ENCODE data around the gene AGAP6. TPM values are rescaled to one million over a fixed set of nuclear protein-coding genes. Genes with fewer than 3 reads are reported as not detected.
"Not testable (repeated sequence)": the region's sequence is repeated elsewhere in the genome, so short reads cannot be mapped to it uniquely, and the experiment has no call there.

Gene AGAP6
- total and polyA plus RNA-seq, 2 experiments from 2014 or later, result 12.9 to 13.3 TPM

- no peak for TF ChIP-seq CTCF (conservative IDR thresholded peaks at IDR 0.05; ENCODE audit: low read depth in 2 of 2)
- no peak for TF ChIP-seq STAT1 (IDR thresholded peaks at IDR 0.05; ENCODE audit: unreplicated experiment)
- TF ChIP-seq ZNF331 (CRISPR knock-in tag; IDR thresholded peaks at IDR 0.05; ENCODE audit: low read depth), result no peak
- no peak for TF ChIP-seq CREB1 (CRISPR knock-in tag; IDR thresholded peaks at IDR 0.05; ENCODE audit: low read depth)
- TF ChIP-seq ETS1 (IDR thresholded peaks at IDR 0.05), result no peak
These were observed 56.9 kb downstream of the AGAP6 start (continued) for GRCh38 chr10:50044941-50045664.

GRCh38 chr10:50046457-50046856, 58.3 kb downstream of the AGAP6 start:
- H3K9me3 Mint-ChIP-seq; H3K27me3 ChIP-seq (ENCODE audit: insufficient read depth): not testable (repeated sequence)

GRCh38 chr10:50047594-50047993, 59.4 kb downstream of the AGAP6 start:
- not testable (repeated sequence) for ATAC-seq; H3K36me3 ChIP-seq (ENCODE audit: insufficient read depth); H3K27ac Mint-ChIP-seq; H3K4me2 ChIP-seq; H3K4me1 ChIP-seq (ENCODE audit: insufficient read depth); H3K9me3 Mint-ChIP-seq; H3K36me3 Mint-ChIP-seq (ENCODE audit: low read depth); H3K4me3 Mint-ChIP-seq; H3K4me1 Mint-ChIP-seq; H3K27me3 ChIP-seq (ENCODE audit: insufficient read depth); H4K20me1 ChIP-seq (replicated peaks; ENCODE audit: insufficient read depth); H3K27ac ChIP-seq (ENCODE audit: low read depth); H3K9me2 ChIP-seq (ENCODE audit: insufficient read depth); H3K79me2 ChIP-seq (replicated peaks; ENCODE audit: insufficient read depth); H3K27me3 Mint-ChIP-seq (ENCODE audit: insufficient read depth, low read depth, poor library complexity); H2AFZ ChIP-seq; H3F3A ChIP-seq (replicated peaks; ENCODE audit: low read depth); H3K4me3 ChIP-seq; DNase-seq (ENCODE audit: low spot score)

More at GRCh38 chr10:50046457-50046856, 58.3 kb downstream of the AGAP6 start:
- H3K4me2 ChIP-seq; H3F3A ChIP-seq (replicated peaks; ENCODE audit: low read depth); H4K20me1 ChIP-seq (replicated peaks; ENCODE audit: insufficient read depth); H3K9me2 ChIP-seq (ENCODE audit: insufficient read depth); H3K4me1 ChIP-seq (ENCODE audit: insufficient read depth); ATAC-seq; H3K27ac ChIP-seq (ENCODE audit: low read depth); H3K36me3 Mint-ChIP-seq (ENCODE audit: low read depth); H3K4me3 ChIP-seq; H3K4me3 Mint-ChIP-seq; H3K79me2 ChIP-seq (replicated peaks; ENCODE audit: insufficient read depth); H3K27ac Mint-ChIP-seq; H3K27me3 Mint-ChIP-seq (ENCODE audit: insufficient read depth, low read depth, poor library complexity); H3K36me3 ChIP-seq (ENCODE audit: insufficient read depth); H2AFZ ChIP-seq; H3K4me1 Mint-ChIP-seq: not testable (repeated sequence)
- DNase-seq (ENCODE audit: low spot score), result peak; percentile 25

GRCh38 chr10:50051995-50052660, 63.9 kb downstream of the AGAP6 start:
- H3F3A ChIP-seq (replicated peaks; ENCODE audit: low read depth), result not testable (repeated sequence)

GRCh38 chr10:50052778-50053376, 64.7 kb downstream of the AGAP6 start:
- H4K20me1 ChIP-seq (replicated peaks; ENCODE audit: insufficient read depth); ATAC-seq; H3K27me3 Mint-ChIP-seq (ENCODE audit: insufficient read depth, low read depth, poor library complexity); H2AFZ ChIP-seq; H3K4me3 Mint-ChIP-seq; H3K36me3 Mint-ChIP-seq (ENCODE audit: low read depth); H3K27me3 ChIP-seq (ENCODE audit: insufficient read depth); H3K36me3 ChIP-seq (ENCODE audit: insufficient read depth); H3K4me1 ChIP-seq (ENCODE audit: insufficient read depth); H3K27ac Mint-ChIP-seq; H3K9me2 ChIP-seq (ENCODE audit: insufficient read depth); H3K27ac ChIP-seq (ENCODE audit: low read depth); DNase-seq (ENCODE audit: low spot score); H3K79me2 ChIP-seq (replicated peaks; ENCODE audit: insufficient read depth); H3K4me3 ChIP-seq; H3K9me3 Mint-ChIP-seq; H3K4me1 Mint-ChIP-seq; H3F3A ChIP-seq (replicated peaks; ENCODE audit: low read depth); H3K4me2 ChIP-seq: not testable (repeated sequence)

More at GRCh38 chr10:50051995-50052660, 63.9 kb downstream of the AGAP6 start:
- not testable (repeated sequence) for ATAC-seq; H3K27me3 Mint-ChIP-seq (ENCODE audit: insufficient read depth, low read depth, poor library complexity); H3K9me2 ChIP-seq (ENCODE audit: insufficient read depth); H3K27me3 ChIP-seq (ENCODE audit: insufficient read depth); H3K4me3 Mint-ChIP-seq; H2AFZ ChIP-seq; H3K79me2 ChIP-seq (replicated peaks; ENCODE audit: insufficient read depth); H3K36me3 Mint-ChIP-seq (ENCODE audit: low read depth); H3K27ac Mint-ChIP-seq; H3K4me2 ChIP-seq; H3K27ac ChIP-seq (ENCODE audit: low read depth); H3K4me3 ChIP-seq; H3K36me3 ChIP-seq (ENCODE audit: insufficient read depth); H3K9me3 Mint-ChIP-seq; DNase-seq (ENCODE audit: low spot score); H3K4me1 ChIP-seq (ENCODE audit: insufficient read depth); H4K20me1 ChIP-seq (replicated peaks; ENCODE audit: insufficient read depth); H3K4me1 Mint-ChIP-seq
